Heart left ventricle (tissue), 16 donors: Measurements from ENCODE around the gene CNEP1R1. TPM values are rescaled to one million over a fixed set of nuclear protein-coding genes. Genes with fewer than 3 reads are reported as not detected.

Experiments used
- ATAC-seq, 4 donors: fragments of 200-7000 bp; cut with Tn5 transposase; one replicate each; pipeline ENCODE4 v1.9.1; 2020 to 2022; ENCODE audit warnings: moderate library complexity in 4 of 4, mild to moderate bottlenecking in 3 of 4, moderate number of reproducible peaks in 1 of 4
- DNase-seq, 5 donors: peaks; one replicate each; pipeline ENCODE4 v3.0.0-alpha.2; 2020
- H3K27ac ChIP-seq, 12 donors: fragments of 200-600 bp; sonication (generic) in 4 of 12; one replicate each; pipeline versions ENCODE4 v1.5.0 to v1.8.0; 2016 to 2022; ENCODE audit warnings: mild to moderate bottlenecking in 2 of 12
- H3K27me3 ChIP-seq, 9 donors: fragments of 200-600 bp; sonication (generic) in 2 of 9; one replicate each; pipeline versions ENCODE4 v1.5.1 to v1.8.0; 2016 to 2022; ENCODE audit warnings: mild to moderate bottlenecking in 3 of 9
- H3K36me3 ChIP-seq, 9 donors: fragments of 200-600 bp; sonication (generic) in 2 of 9; one replicate each; pipeline versions ENCODE4 v1.5.0 to v1.8.0; 2018 to 2022; ENCODE audit warnings: mild to moderate bottlenecking in 2 of 9
- H3K4me1 ChIP-seq, 12 donors: fragments of 200-600 bp; sonication (generic) in 4 of 12; one replicate each; pipeline versions ENCODE4 v1.5.0 to v1.8.0; 2016 to 2022; ENCODE audit warnings: mild to moderate bottlenecking in 3 of 12
- H3K4me3 ChIP-seq, 12 donors: fragments of 200-600 bp; sonication (generic) in 4 of 12; one replicate each; pipeline versions ENCODE4 v1.5.0 to v1.8.0; 2017 to 2022; ENCODE audit warnings: mild to moderate bottlenecking in 9 of 12, moderate library complexity in 4 of 12
- H3K9me3 ChIP-seq, 12 donors: fragments of 200-600 bp; sonication (generic) in 4 of 12; one replicate each; pipeline versions ENCODE4 v1.5.0 to v1.8.0; 2016 to 2022; ENCODE audit warnings: mild to moderate bottlenecking in 1 of 12
- CTCF ChIP-seq, 12 donors: fragments of 200-600 bp; sonication (generic) in 4 of 12; IDR thresholded peaks; one replicate each; pipeline versions ENCODE4 v1.5.0 to v1.8.0; 2018 to 2022; ENCODE audit warnings: antibody characterized with exemption in 12 of 12, mild to moderate bottlenecking in 5 of 12
- POLR2A ChIP-seq, 2 donors: fragments of 450-650 bp; IDR thresholded peaks; one replicate each; pipeline ENCODE4 v1.6.1; 2017; ENCODE audit warnings: antibody characterized with exemption in 2 of 2, mild to moderate bottlenecking in 2 of 2, moderate library complexity in 2 of 2
- WGBS, 4 donors: extraction: QIAGEN DNeasy Blood & Tissue Kit in 2 of 4; methylation state at CpG; one replicate each; pipeline versions ENCODE4 v1.1.5 to v1.1.7; 2013 to 2018; 5-methylcytosine and 5-hydroxymethylcytosine counted together
- intact Hi-C, 10 donors: fragments of 100-400 bp; cut with DNase I; formaldehyde crosslinking; loops; one replicate each; pipeline versions ENCODE4 v1.11.1 to v1.14.2; 2022
- polyA plus RNA-seq, 2 donors: library from polyadenylated mRNA; stranded (reverse); fragments of 200-250 nt; gene quantifications; one replicate each; pipeline ENCODE4 v1.2.3, GENCODE V29; 2013
- total RNA-seq, 9 donors: library from RNA; depleted of rRNA in 2 of 9; stranded (reverse); fragments of >200 nt in 2 of 9; fragmentation: NEBNext Ultra II Directional in 3 of 9; extraction: Animal tissue kit (Norgen Biotek cat#: 25700) in 3 of 9; gene quantifications; one replicate each; pipeline versions ENCODE4 v1.1.0 to v1.2.4, GENCODE V29; 2016 to 2023
- donor health status: ischemic (EF 13 %, LVEDD 7.1; RV severe dilation, severe dysfunction).
- donor health status: healthy with polysubstance abuse.
- donor health status: DM: no; HTN: yes; CAD: no.
- donor health status: DM: no; HTN: no; CAD: no.
- donor health status: ischemic (EF 25% LVEDD 6.9; RV normal size, moderate dysfunction).
- donor health status: ischemic (EF 25% LVEDD 5.7; RV mildly dilated, moderate dysfunction).
- donor health status: healthy.
- donor health status: DM: yes; HTN: yes; CAD: no.
- donor health status: ischemic (EF 35%, LVEDD 5.7; RV mildly dilated, moderate dysfunction).
- donor health status: nonischemic (EF 11% LVEDD 7.7; RV severe dilation, severe dysfunction).
- donor health status: DM: yes; HTN: yes; CAD: no.
- donor health status: PGD.
- donor health status: ischemic (EF 29% LVEDD 5.4; RV normal size, mild dysfunction).
- donor health status: nonischemic (EF 23%, LVEDD 6.1; RV moderate dilation, normal function).

Gene CNEP1R1
- total and polyA plus RNA-seq, 11 donors, result 10.9 to 23.9 (median 17.1) TPM

- H3K4me3 ChIP-seq, result no peak overlapping the region
- peaks cover 0 to 13% (median 0%) of the 10 kb centered on the region in 9 donors for H3K27me3 ChIP-seq
- TF ChIP-seq CTCF (IDR thresholded peaks at IDR 0.05) (no peak), POLR2A (IDR thresholded peaks at IDR 0.05) (no peak)
- no peaks in the 10 kb centered on the region for H3K36me3 ChIP-seq
- 77 to 79% (median 78%) methylated on average over 5 of the region's 5 CpGs for WGBS, 4 donors
- H3K4me1 ChIP-seq, result peaks cover 0 to 21% (median 0%) of the 10 kb centered on the region in 12 donors
- ATAC-seq, result no peak
- intact Hi-C loops, result no loop called here
- no peak for DNase-seq
- H3K9me3 ChIP-seq, result no peaks in the 10 kb centered on the region
- no peak overlapping the region for H3K27ac ChIP-seq
Observed at GRCh38 chr16:50043358-50043757, 18.3 kb downstream of the CNEP1R1 start.

GRCh38 chr16:50045412-50045811 is 20.4 kb downstream of the CNEP1R1 start:
- DNase-seq (no peak), ATAC-seq (no peak)
- no peaks in the 10 kb centered on the region for H3K9me3 ChIP-seq
- H3K36me3 ChIP-seq, result no peaks in the 10 kb centered on the region
- H3K4me1 ChIP-seq, result peaks cover 0 to 4% (median 0%) of the 10 kb centered on the region in 12 donors
- H3K27ac ChIP-seq, result no peak overlapping the region
- H3K27me3 ChIP-seq, result peaks cover 0 to 13% (median 0%) of the 10 kb centered on the region in 9 donors
- TF ChIP-seq CTCF (IDR thresholded peaks at IDR 0.05) (no peak), POLR2A (IDR thresholded peaks at IDR 0.05) (no peak)
- no peak overlapping the region for H3K4me3 ChIP-seq
- intact Hi-C loops, result no loop called here
- 50 to 59% (median 53%) methylated on average over 4 of the region's 4 CpGs for WGBS, 4 donors

GRCh38 chr16:50046853-50047252 is 21.8 kb downstream of the CNEP1R1 start:
- H3K9me3 ChIP-seq, result peaks cover 0 to 5% (median 0%) of the 10 kb centered on the region in 12 donors
- no peaks in the 10 kb centered on the region for H3K4me1 ChIP-seq
- TF ChIP-seq CTCF (IDR thresholded peaks at IDR 0.05), result no peak
- H3K27me3 ChIP-seq, result peaks cover 0 to 13% (median 0%) of the 10 kb centered on the region in 9 donors
- H3K27ac ChIP-seq, result no peak overlapping the region
- no peaks in the 10 kb centered on the region for H3K36me3 ChIP-seq
- ATAC-seq (no peak), DNase-seq (no peak)
- no peak overlapping the region for H3K4me3 ChIP-seq
- WGBS, 4 donors, result 81 to 90% (median 86%) methylated on average over 6 of the region's 6 CpGs
- intact Hi-C loops, result no loop called here

- Histone ChIP-seq H3K9me3 (peaks cover 0 to 5% (median 0%) of the 10 kb centered on the region in 12 donors), H3K27ac (no peak overlapping the region), H3K4me1 (no peaks in the 10 kb centered on the region), H3K36me3 (no peaks in the 10 kb centered on the region), H3K27me3 (peaks cover 0 to 13% (median 0%) of the 10 kb centered on the region in 9 donors), H3K4me3 (no peak overlapping the region)
- intact Hi-C loops, result no loop called here
- 74 to 81% (median 78%) methylated on average over 2 of the region's 2 CpGs for WGBS, 4 donors
- TF ChIP-seq POLR2A (IDR thresholded peaks at IDR 0.05) (no peak), CTCF (IDR thresholded peaks at IDR 0.05) (no peak)
- ATAC-seq, result no peak
- DNase-seq, result no peak
Observed at GRCh38 chr16:50047864-50048263, 22.8 kb downstream of the CNEP1R1 start.
